Epithelial cell of proximal tubule (primary cell): ENCODE measurements around the gene CZIB. TPM values are rescaled to one million over a fixed set of nuclear protein-coding genes. Genes with fewer than 3 reads are reported as not detected.

ENCODE experiments used
- DNase-seq: peaks from one replicate; pipeline ENCODE4 v3.0.0-alpha.2; 2011; ENCODE audit warnings: low read depth
- H3K4me3 ChIP-seq: 2 replicates; pipeline ENCODE4 v1.5.1; 2011; ENCODE audit warnings: low read depth, mild to moderate bottlenecking, low read length
- total RNA-seq: library from RNA; depleted of rRNA; stranded (reverse); fragments of >200 nt; gene quantifications from 2 replicates; pipeline ENCODE4 v1.2.3, GENCODE V29; 2015
- TF ChIP-seq, protein P1 (sequence below): conservative IDR thresholded peaks from 2 replicates; pipeline ENCODE4 v1.5.1; 2012; ENCODE audit warnings: low read depth, mild to moderate bottlenecking, low read length

The CZIB gene
- total RNA-seq, 1 donor from 2014 or later: 60.8 TPM

DNA sequence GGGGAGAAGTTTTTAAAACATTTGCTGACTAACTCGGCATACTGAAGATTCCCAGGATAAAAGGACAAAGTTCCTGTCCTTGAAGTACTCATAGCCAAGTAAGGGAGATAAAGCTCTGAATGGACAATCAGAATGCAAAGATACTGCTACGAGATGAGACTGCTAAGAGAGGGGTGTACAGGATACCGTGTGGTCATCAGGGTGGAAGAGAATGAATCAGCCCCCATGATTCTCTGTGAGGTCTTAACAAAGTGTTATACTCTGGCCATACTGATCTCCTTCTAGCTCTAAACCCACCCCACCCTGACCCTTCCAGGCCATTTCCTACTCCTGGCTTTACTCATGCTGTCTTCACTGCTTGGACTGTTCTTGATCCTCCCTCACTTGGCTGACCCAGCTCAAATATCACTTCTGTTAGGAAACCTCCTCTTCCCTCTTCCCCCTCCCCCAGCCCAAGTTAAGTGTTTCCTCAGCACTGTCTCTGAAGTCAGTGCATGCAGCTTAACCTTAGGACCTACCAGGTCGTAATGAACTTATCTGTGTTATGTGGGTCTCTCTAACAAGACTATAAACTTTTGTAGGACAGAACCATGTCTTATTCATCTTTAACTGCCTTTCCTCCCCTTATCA lies 33.7 kb upstream of the CZIB start:
- DNase-seq: no peak
- TF ChIP-seq, protein P1, sequence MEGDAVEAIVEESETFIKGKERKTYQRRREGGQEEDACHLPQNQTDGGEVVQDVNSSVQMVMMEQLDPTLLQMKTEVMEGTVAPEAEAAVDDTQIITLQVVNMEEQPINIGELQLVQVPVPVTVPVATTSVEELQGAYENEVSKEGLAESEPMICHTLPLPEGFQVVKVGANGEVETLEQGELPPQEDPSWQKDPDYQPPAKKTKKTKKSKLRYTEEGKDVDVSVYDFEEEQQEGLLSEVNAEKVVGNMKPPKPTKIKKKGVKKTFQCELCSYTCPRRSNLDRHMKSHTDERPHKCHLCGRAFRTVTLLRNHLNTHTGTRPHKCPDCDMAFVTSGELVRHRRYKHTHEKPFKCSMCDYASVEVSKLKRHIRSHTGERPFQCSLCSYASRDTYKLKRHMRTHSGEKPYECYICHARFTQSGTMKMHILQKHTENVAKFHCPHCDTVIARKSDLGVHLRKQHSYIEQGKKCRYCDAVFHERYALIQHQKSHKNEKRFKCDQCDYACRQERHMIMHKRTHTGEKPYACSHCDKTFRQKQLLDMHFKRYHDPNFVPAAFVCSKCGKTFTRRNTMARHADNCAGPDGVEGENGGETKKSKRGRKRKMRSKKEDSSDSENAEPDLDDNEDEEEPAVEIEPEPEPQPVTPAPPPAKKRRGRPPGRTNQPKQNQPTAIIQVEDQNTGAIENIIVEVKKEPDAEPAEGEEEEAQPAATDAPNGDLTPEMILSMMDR: no peak

GRCh38 chr1:53250325-53250724 lies 29.9 kb upstream of the CZIB start:
- TF ChIP-seq, protein P1: no peak
- H3K4me3 ChIP-seq: no peak overlapping the region
- DNase-seq: no peak

More for the DNA sequence above, 33.7 kb upstream of the CZIB start:
- no peak overlapping the region for H3K4me3 ChIP-seq

- TF ChIP-seq, protein P1: no peak
- H3K4me3 ChIP-seq: no peak overlapping the region
- no peak for DNase-seq
These were observed 29.3 kb upstream of the CZIB start for GRCh38 chr1:53249706-53250105.

- TF ChIP-seq, protein P1: no peak
- H3K4me3 ChIP-seq: no peak overlapping the region
- no peak for DNase-seq
These were observed 26.1 kb upstream of the CZIB start for GRCh38 chr1:53246261-53247134.

- no peak overlapping the region for H3K4me3 ChIP-seq
- DNase-seq: no peak
- TF ChIP-seq, protein P1: no peak
These were observed 23.7 kb upstream of the CZIB start for GRCh38 chr1:53244141-53244540.

DNA sequence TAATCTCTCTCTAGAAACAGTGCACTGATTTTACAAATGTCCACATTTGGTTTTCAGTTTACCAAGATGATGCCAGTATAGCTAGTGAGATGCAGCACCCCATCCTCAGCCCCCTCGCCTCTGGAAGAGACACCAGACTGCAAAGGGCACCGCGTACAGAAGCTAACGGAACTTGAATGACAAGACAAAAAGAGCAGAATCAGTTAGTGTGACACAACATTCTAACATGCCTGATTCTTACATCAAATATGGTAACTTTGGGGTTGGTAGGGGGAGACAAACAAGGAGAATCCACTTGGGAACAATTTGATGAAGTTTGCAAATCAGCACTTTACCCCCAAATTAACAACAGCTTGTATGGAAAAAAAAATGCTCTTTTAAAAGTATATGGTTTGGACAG lies 21.9 kb upstream of the CZIB start:
- no peak overlapping the region for H3K4me3 ChIP-seq
- TF ChIP-seq, protein P1: no peak
- DNase-seq: no peak
